GM11168 (cell line): ENCODE measurements around the gene H1-8.

Experiments
- in situ Hi-C: fragments of 300-500 bp; cut with MboI; formaldehyde crosslinking; loops from one replicate; pipeline ENCODE4 v1.12.0; 2022; ENCODE audit warnings: low sequenced_read_pairs; ENCODE audit not compliant: unreplicated experiment

The H1-8 gene

DNA sequence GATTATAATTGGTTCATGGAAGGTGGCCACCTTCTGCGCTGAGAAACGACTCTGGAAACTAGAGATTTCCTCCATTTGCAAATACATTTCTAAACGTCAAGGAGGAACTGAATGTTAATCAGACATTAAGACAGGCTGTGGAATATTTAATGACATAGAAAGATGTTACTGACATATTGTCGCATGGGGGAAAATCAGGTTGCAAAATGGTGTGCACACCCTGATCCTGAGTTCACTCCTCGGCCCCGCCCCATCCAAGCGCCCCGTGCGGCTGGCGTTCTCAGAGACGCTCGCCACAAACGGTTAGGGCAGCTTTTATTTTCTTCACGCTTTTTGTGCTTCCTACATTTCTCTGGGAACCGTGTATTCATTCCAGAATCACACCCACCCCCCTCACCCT is 10.7 kb downstream of the H1-8 start:
- in situ Hi-C loops: no loop called here

DNA sequence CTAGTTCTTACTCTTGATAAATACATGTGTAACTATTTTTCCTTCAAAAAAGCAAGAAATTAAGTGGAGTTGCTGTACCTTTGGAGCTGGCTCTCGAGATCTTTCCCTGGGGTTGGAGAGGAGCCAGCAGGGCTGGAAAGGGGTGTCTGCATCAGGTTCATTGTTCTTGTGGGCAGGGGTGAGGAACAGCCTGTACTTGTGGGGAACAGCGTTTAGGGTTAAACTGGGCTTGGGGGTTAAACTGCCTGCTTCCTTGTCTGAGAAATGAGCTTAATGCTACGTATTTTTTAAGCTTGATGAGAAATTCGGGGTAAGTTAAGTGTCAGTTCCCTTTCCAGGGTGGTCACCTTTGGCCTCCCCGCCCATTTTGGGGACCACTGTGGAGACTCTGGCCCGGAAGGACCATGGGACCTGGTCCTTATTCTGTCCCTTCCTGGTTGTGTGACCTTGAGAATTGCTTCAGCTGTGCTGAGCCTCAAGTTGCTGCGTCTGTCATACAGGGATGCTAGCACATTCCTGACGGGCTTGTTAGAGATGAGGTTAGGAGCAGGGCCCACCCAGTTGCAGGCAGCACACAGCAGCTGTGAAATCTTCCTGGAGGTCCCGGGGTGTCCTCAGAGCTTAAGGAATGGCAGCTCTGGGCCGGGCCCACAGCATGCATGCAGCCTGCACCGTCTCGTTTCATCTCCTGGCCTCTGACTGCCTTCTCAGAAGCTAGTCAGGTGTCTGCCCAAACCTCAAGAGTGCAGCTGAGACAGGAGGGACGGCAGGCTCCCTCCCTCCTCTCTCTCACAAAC is 11.6 kb downstream of the H1-8 start:
- in situ Hi-C loops: no loop called here

DNA sequence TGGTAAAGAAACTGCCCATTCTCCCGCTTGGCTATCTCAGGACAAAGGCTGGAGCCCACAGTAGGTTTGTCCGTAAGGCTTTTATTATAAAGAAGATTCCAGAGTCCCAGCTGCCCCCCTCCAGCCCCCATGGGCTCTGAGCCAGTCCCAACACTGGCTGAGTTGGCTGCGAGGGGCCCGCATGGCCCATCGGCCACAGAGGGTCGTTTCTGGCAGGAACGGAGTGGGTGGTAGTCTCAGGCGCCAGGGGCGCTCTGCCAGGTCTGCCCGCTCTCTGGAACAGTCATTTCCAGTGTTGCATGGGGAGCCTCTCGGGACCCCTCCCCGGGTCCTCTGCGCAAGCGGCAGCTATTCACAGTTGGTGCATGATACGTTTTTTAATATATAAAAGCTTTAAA is 12.2 kb downstream of the H1-8 start:
- in situ Hi-C loops: no loop called here

DNA sequence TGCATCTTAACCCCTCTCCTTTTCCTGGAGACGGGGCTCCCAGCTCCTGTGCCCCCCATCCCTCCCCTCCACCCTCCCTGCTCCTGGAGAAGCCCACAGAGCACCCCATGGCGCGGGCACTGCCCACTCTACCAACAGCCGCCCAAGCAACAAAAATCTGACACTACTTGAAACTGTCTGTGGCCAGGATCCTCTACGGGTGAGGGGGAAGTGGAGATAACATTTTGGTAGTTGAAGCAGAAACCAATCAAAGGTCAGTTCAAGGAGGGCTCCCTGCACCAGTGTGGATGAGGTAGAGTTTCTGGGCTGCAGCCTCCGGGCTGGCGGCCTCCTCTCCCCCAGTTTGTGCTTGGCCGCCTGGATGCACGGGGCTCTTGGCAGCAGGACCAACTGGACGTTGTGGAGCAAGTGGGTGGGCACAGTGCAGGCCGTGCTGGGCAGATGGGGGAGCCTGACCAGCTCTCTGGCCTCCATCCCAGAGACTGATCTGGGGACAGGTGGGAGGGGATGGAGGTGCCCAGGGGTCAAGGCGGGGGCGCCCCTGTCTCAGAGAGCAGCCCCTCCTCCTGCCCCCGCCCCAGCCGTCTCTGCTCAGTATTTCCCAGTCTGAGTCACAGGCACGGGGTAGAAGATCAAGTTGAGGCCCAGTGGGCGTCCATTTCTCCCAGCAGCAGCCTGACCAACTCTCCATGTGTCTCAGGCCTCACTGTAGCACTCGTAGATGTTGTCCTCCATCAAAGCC is 12.8 kb downstream of the H1-8 start:
- in situ Hi-C loops: no loop called here

DNA sequence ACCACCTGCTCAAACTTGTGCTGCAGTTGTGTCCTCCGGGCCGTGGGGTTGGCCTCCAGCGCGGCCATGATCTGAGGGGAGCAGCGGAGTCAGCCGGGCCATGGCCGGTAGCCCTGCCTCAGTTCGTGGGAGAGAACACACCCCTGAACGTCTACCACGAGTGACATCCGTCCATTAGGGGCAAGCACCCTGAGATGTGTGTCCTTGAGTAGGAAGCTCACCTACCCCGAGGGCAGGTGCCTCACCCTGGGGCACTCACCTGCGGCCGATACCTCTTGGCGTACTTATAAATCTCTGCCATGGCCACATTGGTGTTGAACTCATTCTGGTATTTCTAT is 13.4 kb downstream of the H1-8 start:
- in situ Hi-C loops: no loop called here

DNA sequence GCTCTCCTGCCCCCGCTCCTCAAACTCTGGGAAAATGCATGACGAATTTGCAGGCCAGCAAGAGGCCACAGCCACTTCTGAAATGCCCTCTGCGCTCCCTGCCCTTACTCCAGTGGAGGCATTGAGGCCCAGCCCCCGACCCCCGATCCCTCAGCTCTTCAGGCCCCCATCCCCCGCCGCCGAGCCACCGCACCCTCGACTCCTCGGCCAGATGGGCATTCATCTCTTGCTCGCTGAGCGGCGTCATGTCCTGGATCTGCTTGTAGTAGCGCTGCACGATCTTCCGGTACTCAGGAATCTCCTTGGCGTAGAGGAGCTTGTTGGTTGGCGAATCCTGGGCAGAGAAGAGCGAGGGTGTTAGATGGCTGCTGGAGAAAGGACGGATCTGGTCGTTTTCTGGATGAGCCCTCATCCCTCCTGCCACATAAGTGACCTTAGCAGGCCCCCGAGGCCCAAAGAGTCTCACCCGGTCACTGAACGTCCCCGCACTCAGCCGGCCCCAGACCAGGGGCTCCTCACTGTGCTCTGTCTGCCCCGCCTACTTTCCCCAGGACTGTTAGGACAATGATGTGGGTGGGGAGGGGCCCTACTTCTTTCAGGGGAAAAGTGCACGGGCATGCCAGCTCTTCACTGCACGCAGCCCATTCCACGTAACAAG is 14.0 kb downstream of the H1-8 start:
- in situ Hi-C loops: no loop called here

DNA sequence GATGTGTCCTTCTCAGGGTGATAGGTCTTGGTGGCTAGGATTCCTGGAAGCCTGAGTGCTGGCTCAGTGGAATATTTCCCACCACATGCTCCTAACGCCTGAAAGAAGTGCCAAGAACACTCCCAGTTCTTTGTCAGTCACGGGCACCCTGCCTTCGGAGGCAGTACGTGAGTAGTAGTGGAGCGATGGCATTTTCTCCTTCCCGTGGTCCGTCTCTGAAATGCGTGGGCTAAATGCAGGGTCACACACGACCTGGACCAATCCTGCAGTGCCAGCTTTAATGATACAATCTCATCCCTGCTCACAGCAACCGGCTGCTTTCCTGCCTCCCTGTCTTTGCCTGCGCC is 14.5 kb downstream of the H1-8 start:
- in situ Hi-C loops: no loop called here

DNA sequence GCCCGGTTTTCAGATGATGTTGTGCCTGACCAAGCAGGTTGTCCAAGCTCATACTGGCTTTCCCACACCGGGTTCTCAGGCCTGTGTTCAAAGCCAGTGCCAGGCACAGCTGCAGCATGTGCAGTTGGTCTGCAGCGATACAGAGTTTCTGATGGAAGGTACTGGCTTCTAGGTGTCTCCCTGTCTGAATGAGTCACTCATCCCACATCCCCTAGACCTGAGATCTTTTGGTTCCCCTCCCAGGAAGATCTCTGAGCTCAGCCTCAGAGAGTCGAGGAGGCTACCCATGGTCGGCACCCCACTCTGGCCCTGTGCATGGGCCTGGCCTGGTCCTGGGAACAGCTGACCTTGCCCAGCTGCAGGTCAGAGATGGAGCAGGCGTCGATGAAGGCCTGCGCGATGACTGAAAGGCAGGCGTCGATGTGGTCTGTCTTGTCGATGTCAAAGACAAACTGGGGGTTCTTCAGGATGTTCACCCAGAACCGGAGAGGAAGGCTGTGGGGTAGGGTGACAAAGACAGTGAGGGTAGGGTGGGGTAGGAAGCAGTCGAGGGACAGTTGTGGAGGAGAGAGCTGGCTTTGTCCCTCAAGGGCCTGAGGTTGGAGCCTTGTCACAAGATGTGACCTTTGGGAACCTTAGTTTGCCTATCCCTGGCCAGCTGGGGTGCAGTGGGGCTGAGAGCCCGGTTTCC is 15.3 kb downstream of the H1-8 start:
- in situ Hi-C loops: no loop called here

DNA sequence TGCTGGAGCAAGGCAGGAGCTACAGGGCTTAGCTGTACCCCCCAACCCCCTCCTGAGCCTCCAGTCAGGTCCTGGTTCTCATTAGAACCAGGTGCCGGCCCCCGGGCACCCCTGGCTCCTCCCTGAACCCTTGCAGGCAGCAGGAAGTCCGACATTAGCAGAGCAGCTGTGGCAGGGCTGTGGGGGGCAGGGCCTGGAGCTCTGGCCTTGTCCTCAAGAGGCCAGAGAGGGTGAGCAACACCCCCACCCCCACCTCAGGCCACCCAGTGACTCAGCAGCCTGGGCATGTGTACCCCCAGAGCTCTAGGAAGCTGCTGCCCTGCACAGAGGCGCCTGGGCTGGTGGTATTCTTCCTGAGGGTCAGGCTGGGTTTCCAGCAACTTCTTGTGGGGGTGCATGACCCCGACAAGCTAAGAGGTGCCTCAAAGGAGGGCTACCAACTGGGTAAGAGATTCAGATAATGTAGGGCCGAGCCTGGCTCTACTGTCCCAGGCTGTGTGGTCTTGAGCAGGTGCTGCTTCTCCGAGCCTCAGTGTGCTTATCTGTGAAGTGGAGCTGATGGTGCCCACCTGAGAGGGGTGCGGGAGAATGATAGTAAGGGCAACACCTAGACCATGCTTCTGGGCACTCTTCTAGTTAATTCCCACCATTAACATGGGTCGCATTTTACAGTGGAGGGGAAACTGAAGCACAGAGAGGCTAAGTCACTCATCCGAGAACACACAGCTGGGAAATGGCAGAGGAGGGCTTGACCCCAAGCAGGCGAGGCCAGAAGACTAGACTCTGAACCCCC is 16.0 kb downstream of the H1-8 start:
- in situ Hi-C loops: no loop called here

DNA sequence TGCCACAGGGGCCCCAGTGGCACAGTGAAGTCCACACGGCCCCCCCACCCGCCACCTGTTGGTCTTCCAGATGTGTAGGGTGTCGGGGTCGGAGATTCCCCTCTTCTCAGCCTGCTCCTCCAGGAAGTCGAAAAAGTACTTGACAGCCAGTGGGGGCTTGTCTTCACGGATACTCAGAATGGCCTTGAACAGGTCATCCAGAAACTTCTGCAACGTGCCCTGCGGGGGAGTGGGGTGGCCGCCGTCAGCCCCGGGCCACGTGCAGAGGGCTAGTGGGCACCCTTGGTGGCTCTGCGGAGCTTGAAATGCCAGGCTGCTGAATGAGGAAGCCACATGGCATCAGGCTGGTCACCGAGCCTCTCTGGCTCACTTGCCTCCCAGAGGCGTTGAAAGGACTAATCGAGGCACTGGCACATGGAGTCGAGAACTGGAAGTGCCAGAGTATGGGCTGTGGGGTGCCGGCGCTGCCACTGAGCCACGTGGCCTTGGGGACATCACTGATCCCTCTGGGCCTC is 16.6 kb downstream of the H1-8 start:
- in situ Hi-C loops: no loop called here

DNA sequence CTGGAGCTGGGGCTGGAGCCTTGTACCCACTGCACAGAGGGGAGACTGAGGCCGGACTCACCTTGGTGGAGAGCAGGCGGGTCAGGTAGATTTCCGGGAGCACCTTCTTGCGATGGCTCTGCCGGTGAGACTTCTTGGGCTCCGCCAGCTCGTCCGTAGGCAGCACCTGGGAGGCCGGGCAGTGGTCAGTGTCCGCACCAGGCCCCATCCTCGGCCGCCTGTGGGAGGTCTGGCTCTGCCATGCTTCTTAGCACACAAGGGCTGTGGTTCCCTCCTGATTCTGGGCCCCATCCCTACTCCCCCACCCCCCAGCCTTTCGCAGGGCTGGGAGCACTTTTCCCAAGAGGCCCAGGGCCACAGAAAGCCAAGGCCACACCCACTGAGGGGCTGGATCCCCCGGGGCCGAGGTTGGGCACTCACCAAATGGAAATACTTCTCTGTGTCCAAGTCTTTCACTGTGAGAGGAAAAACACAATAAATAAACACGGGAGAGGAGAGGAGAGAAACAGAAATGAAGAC is 17.4 kb downstream of the H1-8 start:
- in situ Hi-C loops: no loop called here

DNA sequence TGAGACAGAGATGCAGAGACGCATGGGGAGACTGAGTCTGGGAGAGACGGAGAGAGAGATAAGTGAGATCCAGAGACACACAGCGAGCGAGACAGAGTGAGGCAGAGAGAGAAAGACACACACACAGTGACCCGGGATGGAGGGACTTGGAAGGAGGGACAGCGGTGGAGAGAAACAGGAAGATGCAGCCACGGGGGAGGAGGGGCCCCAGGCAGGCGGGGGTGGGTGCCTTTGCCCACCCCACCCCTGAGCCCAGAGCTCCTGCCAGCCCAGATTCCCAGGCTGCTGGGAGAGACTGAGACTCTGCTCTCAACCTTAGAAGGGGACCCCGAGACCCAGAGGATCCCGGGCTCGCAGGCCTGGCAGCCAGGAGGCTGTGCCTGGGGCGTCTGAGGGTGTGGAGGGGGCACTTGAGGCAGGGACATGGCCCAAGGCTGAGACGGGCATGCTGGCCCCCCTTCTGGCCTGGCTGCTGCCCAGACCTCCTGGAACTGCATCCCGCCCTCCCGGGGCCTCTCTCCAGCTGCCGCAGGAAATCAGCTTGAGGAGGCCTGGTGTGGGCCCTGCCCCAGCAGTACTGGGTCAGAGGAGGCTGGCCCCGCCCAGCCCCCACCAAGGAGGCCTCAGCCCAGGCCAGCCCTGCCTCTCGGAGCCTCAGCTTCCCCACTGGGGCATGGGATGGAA is 18.1 kb downstream of the H1-8 start:
- in situ Hi-C loops: no loop called here

DNA sequence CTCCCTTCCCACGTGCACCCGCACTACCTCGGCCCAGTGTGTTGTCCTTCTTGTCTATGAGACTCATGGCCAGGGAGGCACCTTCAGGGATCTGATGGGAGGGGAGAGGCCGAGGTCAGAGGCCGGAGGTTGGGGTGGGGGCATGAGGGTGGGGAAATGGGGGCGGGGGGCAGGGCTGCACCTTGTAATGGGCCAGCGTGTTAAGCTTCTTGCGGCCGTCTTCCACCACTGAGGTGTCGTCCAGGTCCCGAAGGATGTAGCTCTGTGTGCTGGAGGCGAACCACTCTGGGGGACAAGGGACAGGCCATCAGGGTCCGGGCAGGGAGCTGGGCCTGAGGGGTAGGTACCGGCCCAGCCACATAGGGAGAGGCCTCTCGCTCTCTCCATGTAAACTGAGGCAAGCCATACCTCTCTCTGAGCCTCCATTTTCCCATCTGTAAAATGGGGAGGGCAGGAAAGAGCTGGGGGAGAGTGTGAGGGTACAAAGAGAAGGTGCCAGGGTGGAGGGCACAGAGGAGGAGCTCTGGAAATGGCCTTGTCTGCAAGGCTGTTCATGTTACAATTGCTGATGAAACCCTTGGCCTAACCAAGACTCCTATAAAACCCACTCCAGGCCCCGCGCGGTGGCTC is 18.8 kb downstream of the H1-8 start:
- in situ Hi-C loops: no loop called here

DNA sequence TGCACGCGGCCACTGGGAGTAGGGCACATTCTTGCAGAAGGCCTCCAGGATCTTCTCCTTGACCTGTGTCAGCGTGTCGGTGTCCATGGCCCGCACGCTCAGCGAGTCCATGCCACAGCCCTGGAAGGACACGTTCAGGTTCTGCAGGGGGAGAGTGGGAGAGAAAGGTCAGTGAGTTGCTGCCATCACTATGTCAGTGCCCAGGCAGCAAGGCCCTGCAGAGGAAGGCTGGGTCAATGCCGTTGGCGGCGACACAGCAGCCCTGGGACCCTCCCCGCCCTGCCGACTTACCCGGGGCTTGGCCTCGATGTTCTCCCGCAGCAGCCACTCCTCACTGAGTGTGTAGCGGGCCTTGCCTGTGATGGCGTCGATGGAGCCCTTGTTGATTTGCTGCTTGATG is 19.8 kb downstream of the H1-8 start:
- in situ Hi-C loops: no loop called here

DNA sequence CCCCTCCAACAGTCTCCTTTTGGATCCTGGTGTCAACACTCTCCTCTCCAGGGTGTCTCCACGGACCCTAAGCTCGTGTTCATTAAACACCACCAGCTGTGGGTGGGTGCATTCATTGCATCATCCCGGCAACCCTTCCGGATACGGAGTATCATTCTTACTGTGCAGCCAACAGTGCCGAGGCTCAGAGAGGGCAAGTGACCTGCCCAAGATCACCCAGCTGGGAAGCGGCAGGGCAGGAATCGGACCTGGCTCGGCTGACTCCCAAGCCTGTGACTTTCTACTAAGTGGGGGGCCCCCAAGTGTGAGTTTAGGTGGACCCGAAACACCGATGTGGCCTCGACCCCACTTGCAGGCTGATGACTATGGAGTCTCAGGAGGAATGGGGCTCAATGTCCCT is 20.4 kb downstream of the H1-8 start:
- in situ Hi-C loops: no loop called here

DNA sequence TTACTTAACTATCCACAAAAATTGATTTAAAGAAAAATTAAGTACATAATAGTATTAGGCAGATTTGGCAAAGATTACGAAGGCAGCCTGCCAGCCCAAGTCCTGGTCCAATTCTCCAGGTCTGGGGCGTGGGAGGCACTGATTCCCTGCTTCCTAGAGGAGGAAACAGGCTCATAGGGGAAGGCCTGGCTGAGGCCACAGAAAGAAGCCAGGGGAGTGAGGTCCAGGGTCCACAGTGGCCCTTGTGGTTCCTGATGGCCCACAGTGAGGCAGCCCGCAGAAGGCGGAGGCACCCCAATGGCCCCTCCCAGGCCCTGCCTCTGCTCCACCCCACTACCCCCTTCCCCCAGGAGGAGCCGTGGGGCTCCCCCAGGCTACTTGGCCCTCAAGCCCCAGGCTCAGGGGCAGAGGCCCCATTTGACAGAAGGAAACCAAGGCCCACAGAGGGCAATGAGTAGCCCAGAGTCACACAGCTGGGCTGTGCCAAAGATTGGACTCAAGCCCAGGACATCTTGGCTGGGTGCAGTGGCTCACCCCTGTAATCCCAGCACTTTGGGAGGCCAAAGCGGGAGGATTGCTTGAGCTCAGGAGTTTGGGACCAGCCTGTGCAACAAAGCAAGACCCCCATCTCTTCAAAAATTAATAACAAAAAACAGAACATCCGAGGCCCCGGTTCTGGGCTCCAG is 21.0 kb downstream of the H1-8 start:
- in situ Hi-C loops: no loop called here

DNA sequence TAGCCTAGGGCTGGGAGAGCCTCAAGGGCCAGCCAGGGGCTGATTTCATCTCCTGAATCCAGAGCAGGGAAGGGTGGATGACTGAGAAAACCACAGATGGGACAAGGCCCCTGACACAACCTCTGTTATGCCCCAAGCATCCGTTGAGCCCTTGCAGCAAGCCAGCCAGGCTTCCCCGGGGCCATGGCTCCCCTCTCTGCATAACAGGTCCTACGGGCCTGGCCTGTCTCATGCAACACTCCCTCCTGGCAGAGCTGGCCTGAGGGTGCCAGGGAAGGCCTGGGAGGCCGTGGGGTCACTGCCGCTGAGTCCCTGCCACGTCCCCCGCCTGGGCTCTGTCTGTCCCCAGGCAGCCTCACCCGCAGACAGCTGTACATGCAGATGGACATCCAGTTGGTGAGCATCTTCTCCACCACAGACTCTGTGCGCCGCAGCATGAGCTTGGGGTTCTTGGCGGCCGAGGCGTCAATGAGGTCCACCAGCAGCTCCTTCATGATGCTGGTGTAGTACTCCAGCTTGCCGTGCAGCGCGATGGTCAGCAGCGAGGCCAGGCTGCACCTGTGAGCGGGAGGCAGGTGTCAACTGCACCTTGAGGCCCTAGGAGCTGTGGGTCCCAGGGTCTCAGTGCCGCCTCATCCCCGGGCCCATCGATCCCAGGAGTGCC is 22.1 kb downstream of the H1-8 start:
- in situ Hi-C loops: no loop called here

DNA sequence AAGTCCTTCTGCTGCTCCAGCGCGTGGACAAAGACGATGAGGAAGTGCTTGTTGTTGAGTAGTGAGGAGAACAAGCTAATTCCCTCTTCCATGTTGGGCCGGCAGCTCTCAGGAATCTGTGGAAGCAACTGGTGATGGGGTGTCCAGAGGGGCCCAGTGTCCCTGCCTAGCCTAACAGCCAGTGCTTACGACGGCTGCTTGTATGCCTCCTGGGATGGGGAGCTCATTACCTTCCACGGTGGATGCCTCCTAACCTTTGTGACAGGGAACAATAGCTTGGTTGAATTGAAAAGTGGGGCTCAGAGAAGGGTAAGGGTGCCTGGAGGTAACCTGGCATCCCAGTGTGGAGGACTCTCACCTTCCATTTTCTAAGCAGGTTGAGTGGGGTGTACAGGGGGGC is 22.9 kb downstream of the H1-8 start:
- in situ Hi-C loops: no loop called here
